Fibroblast of skin of scalp (primary cell): ENCODE data around the gene TCERG1L.

Source experiments
- DNase-seq: peaks from one replicate; pipeline ENCODE4 v3.0.0-alpha.2; 2013

Gene TCERG1L

GRCh38 chr10:131226446-131227162 lies 84.9 kb downstream of the TCERG1L start:
- no peak for DNase-seq

- no peak for DNase-seq
Observed at GRCh38 chr10:131224106-131224505, 87.4 kb downstream of the TCERG1L start.

- DNase-seq, result no peak
Observed at GRCh38 chr10:131223422-131223821, 88.1 kb downstream of the TCERG1L start.

DNA sequence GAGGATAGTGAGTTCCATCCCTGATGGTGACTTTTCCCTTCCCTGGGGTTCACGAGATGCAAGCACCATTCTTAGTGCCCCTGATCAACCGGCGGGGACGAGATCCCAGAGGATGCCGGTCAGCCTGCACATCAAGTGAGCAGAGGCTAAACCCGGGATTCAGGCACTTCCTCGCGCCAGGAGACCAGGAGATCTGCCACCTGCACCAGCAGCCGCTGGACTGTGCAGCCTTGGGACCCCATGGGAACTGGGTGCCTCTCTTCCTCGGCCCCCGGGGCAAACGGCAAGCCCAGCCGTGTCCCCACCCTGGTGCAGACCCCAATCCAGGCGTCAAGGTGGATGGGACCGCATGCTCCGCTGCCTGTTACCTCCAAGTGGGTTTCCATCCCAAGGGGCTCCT lies 88.5 kb downstream of the TCERG1L start:
- DNase-seq, result no peak

DNA sequence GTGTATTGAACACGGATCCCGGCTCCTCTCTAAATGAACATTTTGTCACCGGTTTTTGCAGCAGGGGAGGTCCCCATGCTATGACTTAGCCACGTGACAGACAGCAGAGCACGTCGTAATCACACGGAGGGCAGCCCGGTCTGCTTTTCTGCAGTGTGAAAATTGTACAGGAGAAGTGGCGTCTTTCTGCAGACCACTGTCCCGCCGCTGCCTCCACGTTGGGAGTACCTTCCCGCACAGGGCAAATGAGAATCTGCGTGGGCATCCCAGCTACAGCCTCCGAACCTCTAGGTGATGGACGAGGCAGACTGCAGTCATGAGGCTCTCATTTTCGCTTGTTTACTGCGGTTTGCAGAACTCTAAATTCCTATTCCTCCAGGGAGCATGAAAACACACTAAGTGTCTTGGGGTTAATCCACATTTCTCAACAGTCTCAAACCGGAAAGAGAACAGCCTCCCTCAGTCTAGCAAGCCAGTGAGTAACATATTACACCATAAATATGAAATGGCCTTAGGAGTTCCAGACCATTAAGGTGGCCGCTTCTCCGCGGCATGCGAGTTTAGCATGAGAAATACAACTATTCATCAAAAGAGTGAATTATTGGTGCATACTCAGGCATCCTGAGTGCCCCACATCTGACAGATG lies 89.8 kb downstream of the TCERG1L start:
- DNase-seq, result no peak

DNA sequence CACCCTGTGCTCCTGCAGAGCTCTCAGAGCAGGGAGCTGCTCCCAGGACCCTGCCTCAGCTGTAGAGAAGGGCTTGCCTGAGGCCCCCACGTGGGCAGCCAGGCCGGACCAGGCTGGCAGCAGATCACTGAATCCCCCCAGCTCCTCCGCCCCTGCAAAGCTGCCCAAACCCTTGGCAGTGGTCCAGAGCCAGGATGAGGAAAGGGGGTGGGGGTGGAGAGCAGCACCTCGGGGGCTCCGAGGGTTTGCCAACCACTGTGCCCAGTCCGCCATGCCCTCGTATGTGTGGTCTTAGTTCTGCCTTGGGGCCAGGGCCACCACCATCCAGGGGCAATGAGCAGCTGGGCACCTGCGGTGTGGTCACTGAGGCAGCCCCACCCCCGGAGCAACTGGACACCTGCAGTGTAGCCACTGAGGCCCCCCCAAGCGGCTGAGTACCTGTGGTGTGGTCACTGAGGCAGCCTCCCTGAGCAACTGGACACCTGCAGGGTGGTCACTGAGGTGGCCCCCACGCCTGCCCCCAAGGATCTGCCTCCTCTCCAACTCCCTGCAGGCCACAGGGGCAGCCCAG lies 90.8 kb downstream of the TCERG1L start:
- DNase-seq, result no peak

GRCh38 chr10:131219955-131220489 lies 91.5 kb downstream of the TCERG1L start:
- DNase-seq, result no peak

DNA sequence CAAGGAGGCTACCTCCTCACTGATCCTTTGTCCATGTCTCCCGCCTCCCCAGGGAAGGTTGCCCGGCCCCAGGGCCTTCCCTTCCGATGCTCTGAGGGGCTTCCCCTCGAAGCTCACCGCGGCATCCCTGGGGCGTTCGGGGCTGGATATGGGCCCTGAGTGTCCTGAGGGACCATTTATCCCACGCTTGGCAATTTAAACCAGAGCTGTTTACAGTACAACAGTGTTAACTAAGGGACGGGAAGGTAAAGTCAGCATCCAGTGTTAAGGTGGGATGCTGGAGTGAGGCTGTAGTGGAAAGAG lies 92.0 kb downstream of the TCERG1L start:
- DNase-seq, result no peak

DNA sequence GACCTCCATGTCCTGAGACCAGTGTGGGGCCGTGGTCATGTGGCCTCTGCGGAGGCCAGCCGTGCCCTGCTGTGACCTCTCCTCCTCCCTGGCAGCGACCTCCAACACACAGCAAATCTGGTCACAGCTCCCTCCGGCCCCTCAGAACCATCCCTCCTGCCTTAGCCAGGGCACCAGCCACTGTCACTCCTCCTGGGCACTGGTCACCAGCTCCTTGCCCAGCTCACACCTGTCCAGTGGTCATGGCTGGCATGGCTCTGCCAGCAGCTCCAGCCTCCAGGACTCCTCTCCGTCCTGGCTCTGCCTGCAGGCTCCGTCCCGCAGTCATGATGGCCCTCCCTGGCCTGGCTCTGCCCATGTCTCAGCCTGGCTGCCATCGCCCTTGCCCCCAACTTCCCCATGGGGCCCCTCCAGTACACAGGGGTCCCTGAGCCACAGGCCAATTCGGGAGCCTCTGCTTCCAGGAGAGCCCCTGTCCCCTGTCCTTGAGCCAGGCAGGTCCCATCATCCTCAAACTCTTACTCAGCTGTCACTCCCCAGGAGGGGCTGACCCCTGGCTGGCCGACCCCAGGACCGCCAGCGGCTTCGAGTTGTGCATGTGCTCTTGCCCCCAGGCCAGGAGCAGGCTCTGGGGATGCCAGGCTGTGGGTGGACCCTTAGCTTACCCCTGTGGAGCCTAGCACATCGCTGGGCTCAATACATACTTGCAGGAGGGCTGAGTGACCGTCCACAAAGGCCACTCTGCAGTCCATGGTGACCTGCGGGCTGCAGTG lies 92.5 kb downstream of the TCERG1L start:
- no peak for DNase-seq

GRCh38 chr10:131216681-131217230 lies 94.8 kb downstream of the TCERG1L start:
- no peak for DNase-seq

DNA sequence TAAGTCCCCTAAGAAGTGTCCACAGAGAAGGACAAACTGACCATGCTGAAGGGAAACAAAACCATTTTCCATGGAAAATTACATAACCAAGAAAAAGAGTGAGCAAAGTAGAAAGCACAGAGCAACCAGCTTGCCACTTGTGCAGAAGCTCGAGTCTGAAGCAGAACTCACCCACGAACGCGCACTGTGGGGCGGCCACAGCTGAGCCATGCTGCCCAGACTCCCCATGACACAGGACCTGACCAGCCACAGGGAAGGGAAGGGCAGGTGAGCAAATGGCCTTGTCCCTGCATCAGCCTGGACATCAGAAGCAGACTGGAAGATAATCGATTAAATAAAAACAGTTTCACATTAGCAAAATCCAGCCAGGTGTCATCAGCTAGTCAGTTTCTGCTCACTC lies 95.7 kb downstream of the TCERG1L start:
- no peak for DNase-seq

DNA sequence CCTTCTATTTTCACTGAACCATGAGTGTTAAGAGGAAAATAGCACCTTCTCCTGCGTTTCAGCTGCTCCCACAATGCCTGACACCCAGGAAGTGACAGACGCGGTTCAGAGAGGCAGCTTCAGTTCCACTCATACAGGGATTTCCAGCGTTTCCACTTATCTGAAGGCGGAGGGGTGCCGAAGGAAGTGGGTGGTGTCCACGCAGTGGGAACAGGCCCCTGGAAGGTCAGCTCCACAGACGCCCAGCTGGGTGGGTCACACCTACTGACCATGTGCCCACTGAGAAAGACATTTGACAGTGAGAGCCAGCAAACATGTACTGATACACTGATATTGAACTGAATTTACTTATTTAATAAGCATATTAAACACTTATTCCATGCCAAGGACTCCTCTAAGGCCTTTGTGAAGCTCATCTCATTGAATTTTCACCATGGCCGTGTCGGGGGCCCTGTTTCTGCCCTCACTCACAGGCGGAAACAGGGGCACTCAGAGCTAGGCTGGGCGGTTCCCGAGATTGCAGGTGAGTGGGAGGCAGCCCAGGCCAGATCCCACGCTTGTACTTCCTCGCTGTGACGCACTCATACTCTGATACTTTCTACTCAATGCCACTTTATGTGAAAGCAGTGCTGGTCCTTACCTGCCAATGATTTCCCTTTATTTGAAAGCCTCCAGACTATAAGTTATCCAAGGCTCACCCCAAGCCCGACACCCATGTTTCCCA lies 96.8 kb downstream of the TCERG1L start:
- DNase-seq, result no peak

DNA sequence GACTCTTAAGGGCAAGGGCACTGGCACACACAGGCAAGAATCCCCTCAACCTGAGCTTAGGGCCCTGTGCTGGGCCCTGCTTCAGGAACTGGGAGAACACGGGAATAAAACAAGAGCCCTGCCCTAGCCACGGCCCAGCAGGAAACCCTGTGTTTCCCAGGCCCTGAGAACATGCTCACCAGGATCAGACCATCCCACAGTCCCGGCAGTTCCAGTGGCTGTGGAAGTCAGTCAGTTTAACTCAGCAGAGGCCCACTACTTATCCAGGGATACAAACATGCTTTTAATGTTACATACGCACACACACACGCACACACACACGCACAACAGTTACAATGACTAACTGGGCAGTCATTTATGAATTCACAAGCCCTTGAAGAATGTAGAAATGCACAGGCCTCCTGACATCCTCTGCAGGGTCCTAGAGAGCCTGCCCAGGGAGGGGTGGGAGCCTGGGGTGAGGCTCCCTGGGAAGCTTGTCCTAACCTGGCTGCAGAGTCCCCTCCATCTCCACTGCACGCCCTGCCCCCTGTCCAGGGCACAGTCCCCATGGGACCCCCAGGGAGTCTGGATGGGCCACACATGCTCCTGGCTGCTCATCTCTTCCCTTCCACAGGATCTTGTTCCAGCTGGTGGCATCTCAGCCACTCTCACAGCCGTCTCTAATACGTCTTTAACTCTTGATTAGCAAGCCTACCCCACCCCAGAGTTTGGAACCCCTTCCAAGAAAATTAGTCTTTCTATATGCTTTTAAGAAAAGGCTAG lies 97.6 kb downstream of the TCERG1L start:
- peak; percentile 80 for DNase-seq

DNA sequence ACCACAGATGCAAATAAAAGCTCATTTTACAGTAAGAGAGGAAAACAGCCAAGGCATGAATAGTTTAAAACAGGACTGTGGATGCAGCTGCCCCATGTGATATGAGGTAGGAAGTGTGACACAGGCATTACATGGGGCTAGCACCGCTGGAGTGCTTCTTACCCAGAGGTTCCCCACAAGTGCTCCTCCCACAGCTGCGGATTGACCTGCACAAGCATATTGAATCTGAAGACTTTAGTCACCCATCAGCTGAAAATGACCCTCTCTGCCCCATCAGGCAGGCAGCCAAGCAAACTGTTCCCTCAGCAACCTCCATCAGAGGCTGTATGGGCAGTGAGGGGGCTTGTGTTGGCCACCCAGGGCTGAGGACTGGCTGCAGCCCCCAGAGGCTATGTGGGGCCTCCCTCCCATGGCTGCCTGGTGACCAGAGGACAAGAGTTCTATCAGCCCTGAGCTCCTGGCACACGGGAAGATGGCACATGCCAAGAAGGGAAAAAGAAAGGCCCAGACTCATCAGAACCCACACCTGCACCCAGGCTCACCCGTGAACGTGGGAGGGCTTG lies 98.7 kb downstream of the TCERG1L start:
- DNase-seq, result no peak

DNA sequence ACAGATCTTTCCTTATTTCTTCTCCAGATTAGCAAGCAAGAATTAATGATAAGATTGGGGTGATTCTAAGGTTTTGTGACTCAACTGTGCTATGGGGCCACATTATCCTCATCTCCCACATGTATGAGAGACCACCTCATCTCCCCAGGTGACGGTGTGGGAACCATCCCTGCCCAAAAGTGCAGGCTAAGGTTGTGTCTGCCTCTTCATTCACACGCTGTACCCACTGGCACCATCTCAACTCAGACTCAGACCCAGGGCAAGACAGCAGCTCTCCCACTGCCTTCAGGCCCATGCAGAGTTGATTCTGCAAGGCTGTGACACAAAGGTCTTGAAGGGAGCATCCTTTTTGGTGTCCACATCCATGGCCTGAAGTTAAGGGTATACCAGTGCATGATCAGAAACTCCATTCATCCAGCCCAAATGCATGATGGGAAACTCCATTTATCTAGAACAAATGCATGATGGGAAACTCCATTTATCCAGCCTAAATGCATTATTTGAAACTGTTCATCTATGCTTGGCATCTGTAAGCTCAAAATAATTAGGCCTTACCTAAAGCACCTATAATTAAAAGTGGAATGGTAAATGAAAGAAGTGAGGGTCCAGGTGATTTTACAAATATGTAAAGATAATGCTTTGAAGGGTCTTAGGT lies 99.4 kb downstream of the TCERG1L start:
- DNase-seq, result no peak

DNA sequence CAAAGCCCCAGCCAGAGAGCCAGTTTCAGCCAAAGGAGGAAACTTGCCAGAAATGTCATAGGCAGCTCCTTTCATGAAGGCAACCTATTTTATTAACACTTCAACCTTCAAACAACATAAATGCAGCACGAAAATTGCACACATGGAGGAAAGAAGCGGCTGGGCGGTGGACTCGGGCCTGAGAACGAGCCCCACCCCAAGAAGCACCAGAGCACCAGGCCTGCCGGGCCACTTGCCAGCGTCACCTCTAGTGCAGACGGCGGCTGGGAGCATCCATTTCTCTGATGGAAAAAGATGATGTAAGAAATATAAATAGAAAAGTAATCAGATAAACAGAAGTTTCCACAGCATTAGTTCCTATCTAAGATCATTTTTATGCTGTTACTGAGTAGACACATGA lies 100.0 kb downstream of the TCERG1L start:
- no peak for DNase-seq

- DNase-seq, result no peak
Observed at GRCh38 chr10:131211146-131211545, 100.4 kb downstream of the TCERG1L start.

GRCh38 chr10:131210181-131210580 lies 101.3 kb downstream of the TCERG1L start:
- DNase-seq, result no peak

GRCh38 chr10:131207584-131208532 lies 103.7 kb downstream of the TCERG1L start:
- no peak for DNase-seq
